H54 (cell line): Measurements from ENCODE around the gene DCAF6.
"Not testable (repeated sequence)": the region's sequence is repeated elsewhere in the genome, so short reads cannot be mapped to it uniquely, and the experiment has no call there.

Source experiments
- DNase-seq: peaks from one replicate; pipeline ENCODE4 v3.0.0; 2011; ENCODE audit warnings: low spot score, mixed read lengths; ENCODE audit not compliant: insufficient read length
- FAIRE-seq: peaks from 3 replicates; lab custom pipeline; 2011; peaks lifted over from hg19 to GRCh38; lab: Jason Lieb, UNC
- POLR2A ChIP-seq: IDR thresholded peaks from 2 replicates; pipeline ENCODE4 v1.6.1; 2011; ENCODE audit warnings: low read depth, mild to moderate bottlenecking, low read length

The DCAF6 gene

GRCh38 chr1:168053681-168054080 is 117.2 kb downstream of the DCAF6 start:
- no peak for TF ChIP-seq POLR2A
- no peak for DNase-seq
- no peak for FAIRE-seq

GRCh38 chr1:168054117-168054516 is 117.6 kb downstream of the DCAF6 start:
- no peak for FAIRE-seq
- TF ChIP-seq POLR2A: no peak
- DNase-seq: no peak

GRCh38 chr1:168056152-168056551 is 119.7 kb downstream of the DCAF6 start:
- FAIRE-seq: peak; percentile 38
- not testable (repeated sequence) for DNase-seq

- no peak for TF ChIP-seq POLR2A
- DNase-seq (no peak), FAIRE-seq (no peak)
These were observed 120.9 kb downstream of the DCAF6 start for GRCh38 chr1:168057355-168057754.

GRCh38 chr1:168057921-168058320 is 121.4 kb downstream of the DCAF6 start:
- DNase-seq: no peak
- no peak for FAIRE-seq
- no peak for TF ChIP-seq POLR2A

GRCh38 chr1:168064216-168064615 is 127.7 kb downstream of the DCAF6 start:
- FAIRE-seq (no peak), DNase-seq (no peak)
- no peak for TF ChIP-seq POLR2A

- FAIRE-seq (no peak), DNase-seq (no peak)
- no peak for TF ChIP-seq POLR2A
These were observed 129.0 kb downstream of the DCAF6 start for GRCh38 chr1:168065506-168065905.

GRCh38 chr1:168069384-168069783 is 132.9 kb downstream of the DCAF6 start:
- FAIRE-seq (no peak), DNase-seq (no peak)
- no peak for TF ChIP-seq POLR2A

- TF ChIP-seq POLR2A: no peak
- no peak for FAIRE-seq
- DNase-seq: no peak
These were observed 143.3 kb downstream of the DCAF6 start for GRCh38 chr1:168079761-168080160.

GRCh38 chr1:168081373-168082007 is 145.0 kb downstream of the DCAF6 start:
- no peak for TF ChIP-seq POLR2A

GRCh38 chr1:168082008-168082876 is 145.8 kb downstream of the DCAF6 start:
- no peak for TF ChIP-seq POLR2A
- FAIRE-seq: no peak
- DNase-seq: peak; percentile 63

More at GRCh38 chr1:168081373-168082007, 145.0 kb downstream of the DCAF6 start:
- DNase-seq (no peak), FAIRE-seq (no peak)

GRCh38 chr1:168083456-168084325 is 147.2 kb downstream of the DCAF6 start:
- FAIRE-seq: no peak
- no peak for DNase-seq
- no peak for TF ChIP-seq POLR2A

GRCh38 chr1:168084396-168085231 is 148.1 kb downstream of the DCAF6 start:
- no peak for FAIRE-seq
- no peak for DNase-seq
- no peak for TF ChIP-seq POLR2A
